Retinal pigment epithelial cell (primary cell): ENCODE data around the gene TTC28.

Experiments used
- DNase-seq: peaks from one replicate; pipeline ENCODE4 v3.0.0-alpha.2; 2010; ENCODE audit warnings: low read depth
- H3K4me3 ChIP-seq: 2 replicates; pipeline ENCODE4 v1.5.1; 2011; ENCODE audit warnings: mild to moderate bottlenecking, low read length, control low read depth, moderate library complexity
- CTCF ChIP-seq: conservative IDR thresholded peaks from 2 replicates; pipeline ENCODE4 v1.5.1; 2011; ENCODE audit warnings: low read depth, low read length, control low read depth, inconsistent platforms

The TTC28 gene

GRCh38 chr22:28331695-28332094 lies 347.9 kb downstream of the TTC28 start:
- no peak for DNase-seq
- no peak overlapping the region for H3K4me3 ChIP-seq
- no peak for TF ChIP-seq CTCF

- no peak overlapping the region for H3K4me3 ChIP-seq
- no peak for TF ChIP-seq CTCF
- DNase-seq = peak; percentile 3
Measured at GRCh38 chr22:28329186-28330073, 350.2 kb downstream of the TTC28 start.

GRCh38 chr22:28328756-28329155 lies 350.9 kb downstream of the TTC28 start:
- DNase-seq = no peak
- TF ChIP-seq CTCF = no peak

GRCh38 chr22:28316014-28316413 lies 363.6 kb downstream of the TTC28 start:
- TF ChIP-seq CTCF = no peak
- no peak for DNase-seq

More at GRCh38 chr22:28328756-28329155, 350.9 kb downstream of the TTC28 start:
- no peak overlapping the region for H3K4me3 ChIP-seq

GRCh38 chr22:28314959-28315358 lies 364.7 kb downstream of the TTC28 start:
- no peak for DNase-seq

More at GRCh38 chr22:28316014-28316413, 363.6 kb downstream of the TTC28 start:
- no peak overlapping the region for H3K4me3 ChIP-seq

GRCh38 chr22:28310299-28310698 lies 369.3 kb downstream of the TTC28 start:
- DNase-seq = no peak
- no peak overlapping the region for H3K4me3 ChIP-seq
- TF ChIP-seq CTCF = no peak

More at GRCh38 chr22:28314959-28315358, 364.7 kb downstream of the TTC28 start:
- TF ChIP-seq CTCF = no peak
- H3K4me3 ChIP-seq = no peak overlapping the region

- no peak for TF ChIP-seq CTCF
- no peak overlapping the region for H3K4me3 ChIP-seq
- DNase-seq = peak; percentile 16
Measured at GRCh38 chr22:28299753-28300152, 379.9 kb downstream of the TTC28 start.
